ENCODE data around the gene GPR6.

GRCh38 chr6:110018486-110018885, 40.4 kb downstream of the GPR6 start:
- TF ChIP-seq CTCF (IDR thresholded peaks at IDR 0.05; ENCODE audit: low read length) (no peak), EZH2 (optimal IDR thresholded peaks at IDR 0.05; ENCODE audit: low read depth, low read length) (no peak), EZH2phosphoT487 (IDR thresholded peaks at IDR 0.05; ENCODE audit: low read length) (no peak)
